K562 (cell line): ENCODE measurements around the gene MARCHF7. TPM values are rescaled to one million over a fixed set of nuclear protein-coding genes. Genes with fewer than 3 reads are reported as not detected.

Experiments used
- ARHGAP35 ChIP-seq: fragments of 450-650 bp; IDR thresholded peaks from 2 replicates; pipeline ENCODE4 v1.6.1; 2018; ENCODE audit not compliant: partially characterized antibody
- E4F1 ChIP-seq: fragments of 250-450 bp; sonication (Bioruptor Pico); IDR thresholded peaks from 2 replicates; pipeline ENCODE4 v1.5.0; 2021; ENCODE audit warnings: mild to moderate bottlenecking, borderline replicate concordance
- ELF2 ChIP-seq: fragments of 250-450 bp; sonication (Bioruptor Pico); IDR thresholded peaks from 2 replicates; pipeline ENCODE4 v1.5.0; 2021; ENCODE audit warnings: mild to moderate bottlenecking
- FOXK2 ChIP-seq, 2 experiments: fragments of 450-650 bp; IDR thresholded peaks in 1 of 2; conservative IDR thresholded peaks in 1 of 2; 2 replicates each; pipeline ENCODE4 v1.6.1; 2016; ENCODE audit warnings: low read depth in 2 of 2, mild to moderate bottlenecking in 1 of 2
- KHSRP ChIP-seq: fragments of 450-650 bp; IDR thresholded peaks from 2 replicates; pipeline ENCODE4 v1.6.1; 2017
- MAFF ChIP-seq: IDR thresholded peaks from 2 replicates; pipeline ENCODE4 v1.6.1; 2012; ENCODE audit warnings: low read length, improper control_type of control experiment
- NBN ChIP-seq: fragments of 450-650 bp; IDR thresholded peaks from 2 replicates; pipeline ENCODE4 v1.6.1; 2016; ENCODE audit warnings: low read depth, mild to moderate bottlenecking
- POLR2H ChIP-seq: IDR thresholded peaks from 2 replicates; pipeline ENCODE4 v1.6.1; 2016; ENCODE audit warnings: missing genetic modification characterization, low read depth, mild to moderate bottlenecking, control low read depth, missing compliant biosample characterization, moderate library complexity
- RBM34 ChIP-seq: fragments of 200-400 bp; formaldehyde crosslinking; IDR thresholded peaks from 2 replicates; pipeline ENCODE4 v1.6.1; 2018; ENCODE audit warnings: low read length, borderline replicate concordance; ENCODE audit not compliant: insufficient read depth
- RFX1 ChIP-seq: fragments of 450-650 bp; IDR thresholded peaks from 2 replicates; pipeline ENCODE4 v1.6.1; 2016; ENCODE audit warnings: mild to moderate bottlenecking, moderate library complexity
- ZC3H11A ChIP-seq: IDR thresholded peaks from 2 replicates; pipeline ENCODE4 v1.6.1; 2012; ENCODE audit warnings: low read depth, low read length, improper control_type of control experiment
- ZNF274 ChIP-seq: IDR thresholded peaks from 2 replicates; pipeline ENCODE4 v1.6.1; 2011; ENCODE audit warnings: low read depth, mild to moderate bottlenecking, low read length, moderate library complexity, borderline replicate concordance
- ZNF644 ChIP-seq: fragments of 200-800 bp; sonication (Bioruptor generic); IDR thresholded peaks from 2 replicates; pipeline ENCODE4 v1.6.1; 2016; ENCODE audit warnings: low read depth, missing genetic modification characterization, missing compliant biosample characterization
- ZNF696 ChIP-seq: fragments of 250-450 bp; sonication (Bioruptor Pico); conservative IDR thresholded peaks from 2 replicates; pipeline ENCODE4 v1.4.0; 2020; ENCODE audit warnings: mild to moderate bottlenecking, moderate library complexity
- polyA plus RNA-seq, 8 experiments: library from polyadenylated mRNA; depleted of rRNA in 4 of 8; stranded (reverse) in 5 of 8; unstranded in 3 of 8; fragments of >200 nt; fragmentation: Nextera tagmentation in 2 of 8; fragmentation: Illumina TruSeq in 1 of 8; extraction: Ambion mirVana in 2 of 8; extraction: Trizol in 1 of 8; gene quantifications; 2 replicates each; pipeline versions ENCODE4 v1.2.1 to v1.2.3, GENCODE V29; 2011 to 2014; ENCODE audit warnings: inconsistent platforms in 1 of 8, missing spikeins in 1 of 8
- total RNA-seq, 7 experiments: library from RNA; depleted of rRNA in 6 of 7; stranded (reverse); fragments of >200 nt in 6 of 7; fragmentation: Illumina TruSeq in 2 of 7; extraction: Trizol in 2 of 7; gene quantifications; 2 replicates each; pipeline versions ENCODE4 v1.2.1 to v1.2.3, GENCODE V29; 2011 to 2021; ENCODE audit warnings: low replicate concordance in 1 of 7
- TF ChIP-seq, protein P1 (sequence below): fragments of 450-650 bp; IDR thresholded peaks from 2 replicates; pipeline ENCODE4 v1.6.1; 2016; ENCODE audit warnings: low read depth
- TF ChIP-seq, protein P2 (sequence below): fragments of 250-450 bp; sonication (Bioruptor Pico); IDR thresholded peaks from 2 replicates; pipeline ENCODE4 v1.8.0; 2022; ENCODE audit warnings: moderate library complexity, mild to moderate bottlenecking, inconsistent platforms

MARCHF7 gene
- total and polyA plus RNA-seq, 9 of the 15 experiments (the other 6 are each of a cell fraction or from before 2014, with no cell fraction given), result 58.2 to 137 (median 86.7) TPM

GRCh38 chr2:159712143-159712928 is at the start of gene MARCHF7 (continued):
- TF ChIP-seq ELF2 (CRISPR knock-in tag) (no peak), ARHGAP35 (peak; percentile 98), RBM34 (no peak), E4F1 (CRISPR knock-in tag) (no peak; the same call in 1 of the 2 replicates), FOXK2 (conservative IDR thresholded peaks at IDR 0.05 in 1 of 2, IDR thresholded peaks at IDR 0.05 in 1 of 2; ENCODE audit: low read depth in 2 of 2) (no peak; a peak in 1 of 4 replicates), ZNF644 (tag) (0 out of 2 replicates have a peak, but pooled peaks have one; percentile 32), RFX1 (no peak), MAFF (peak; percentile 82; the same call in 1 of the 2 replicates), POLR2H (tag) (peak; percentile 92), ZNF274 (no peak; the same call in 1 of the 2 replicates), ZC3H11A (no peak), ZNF696 (CRISPR knock-in tag) (no peak), KHSRP (no peak), NBN (peak; percentile 94)
- TF ChIP-seq, protein P1, sequence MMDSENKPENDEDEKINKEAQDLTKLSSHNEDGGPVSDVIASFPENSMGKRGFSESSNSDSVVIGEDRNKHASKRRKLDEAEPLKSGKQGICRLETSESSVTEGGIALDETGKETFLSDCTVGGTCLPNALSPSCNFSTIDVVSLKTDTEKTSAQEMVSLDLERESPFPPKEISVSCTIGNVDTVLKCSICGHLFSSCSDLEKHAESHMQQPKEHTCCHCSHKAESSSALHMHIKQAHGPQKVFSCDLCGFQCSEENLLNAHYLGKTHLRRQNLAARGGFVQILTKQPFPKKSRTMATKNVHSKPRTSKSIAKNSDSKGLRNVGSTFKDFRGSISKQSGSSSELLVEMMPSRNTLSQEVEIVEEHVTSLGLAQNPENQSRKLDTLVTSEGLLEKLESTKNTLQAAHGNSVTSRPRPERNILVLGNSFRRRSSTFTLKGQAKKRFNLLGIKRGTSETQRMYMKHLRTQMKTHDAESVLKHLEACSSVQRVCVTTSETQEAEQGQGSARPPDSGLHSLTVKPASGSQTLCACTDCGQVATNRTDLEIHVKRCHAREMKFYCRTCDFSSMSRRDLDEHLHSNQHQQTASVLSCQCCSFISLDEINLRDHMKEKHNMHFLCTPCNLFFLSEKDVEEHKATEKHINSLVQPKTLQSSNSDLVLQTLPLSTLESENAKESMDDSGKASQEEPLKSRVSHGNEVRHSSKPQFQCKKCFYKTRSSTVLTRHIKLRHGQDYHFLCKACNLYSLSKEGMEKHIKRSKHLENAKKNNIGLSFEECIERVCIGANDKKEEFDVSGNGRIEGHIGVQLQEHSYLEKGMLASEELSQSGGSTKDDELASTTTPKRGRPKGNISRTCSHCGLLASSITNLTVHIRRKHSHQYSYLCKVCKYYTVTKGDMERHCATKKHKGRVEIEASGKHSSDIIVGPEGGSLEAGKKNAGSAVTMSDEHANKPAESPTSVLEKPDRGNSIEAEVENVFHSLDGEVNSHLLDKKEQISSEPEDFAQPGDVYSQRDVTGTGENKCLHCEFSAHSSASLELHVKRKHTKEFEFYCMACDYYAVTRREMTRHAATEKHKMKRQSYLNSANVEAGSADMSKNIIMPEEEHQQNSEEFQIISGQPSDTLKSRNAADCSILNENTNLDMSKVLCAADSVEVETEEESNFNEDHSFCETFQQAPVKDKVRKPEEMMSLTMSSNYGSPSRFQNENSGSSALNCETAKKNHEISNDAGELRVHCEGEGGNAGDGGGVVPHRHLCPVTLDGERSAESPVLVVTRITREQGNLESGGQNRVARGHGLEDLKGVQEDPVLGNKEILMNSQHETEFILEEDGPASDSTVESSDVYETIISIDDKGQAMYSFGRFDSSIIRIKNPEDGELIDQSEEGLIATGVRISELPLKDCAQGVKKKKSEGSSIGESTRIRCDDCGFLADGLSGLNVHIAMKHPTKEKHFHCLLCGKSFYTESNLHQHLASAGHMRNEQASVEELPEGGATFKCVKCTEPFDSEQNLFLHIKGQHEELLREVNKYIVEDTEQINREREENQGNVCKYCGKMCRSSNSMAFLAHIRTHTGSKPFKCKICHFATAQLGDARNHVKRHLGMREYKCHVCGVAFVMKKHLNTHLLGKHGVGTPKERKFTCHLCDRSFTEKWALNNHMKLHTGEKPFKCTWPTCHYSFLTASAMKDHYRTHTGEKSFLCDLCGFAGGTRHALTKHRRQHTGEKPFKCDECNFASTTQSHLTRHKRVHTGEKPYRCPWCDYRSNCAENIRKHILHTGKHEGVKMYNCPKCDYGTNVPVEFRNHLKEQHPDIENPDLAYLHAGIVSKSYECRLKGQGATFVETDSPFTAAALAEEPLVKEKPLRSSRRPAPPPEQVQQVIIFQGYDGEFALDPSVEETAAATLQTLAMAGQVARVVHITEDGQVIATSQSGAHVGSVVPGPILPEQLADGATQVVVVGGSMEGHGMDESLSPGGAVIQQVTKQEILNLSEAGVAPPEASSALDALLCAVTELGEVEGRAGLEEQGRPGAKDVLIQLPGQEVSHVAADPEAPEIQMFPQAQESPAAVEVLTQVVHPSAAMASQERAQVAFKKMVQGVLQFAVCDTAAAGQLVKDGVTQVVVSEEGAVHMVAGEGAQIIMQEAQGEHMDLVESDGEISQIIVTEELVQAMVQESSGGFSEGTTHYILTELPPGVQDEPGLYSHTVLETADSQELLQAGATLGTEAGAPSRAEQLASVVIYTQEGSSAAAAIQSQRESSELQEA, result no peak
- TF ChIP-seq, protein P2, sequence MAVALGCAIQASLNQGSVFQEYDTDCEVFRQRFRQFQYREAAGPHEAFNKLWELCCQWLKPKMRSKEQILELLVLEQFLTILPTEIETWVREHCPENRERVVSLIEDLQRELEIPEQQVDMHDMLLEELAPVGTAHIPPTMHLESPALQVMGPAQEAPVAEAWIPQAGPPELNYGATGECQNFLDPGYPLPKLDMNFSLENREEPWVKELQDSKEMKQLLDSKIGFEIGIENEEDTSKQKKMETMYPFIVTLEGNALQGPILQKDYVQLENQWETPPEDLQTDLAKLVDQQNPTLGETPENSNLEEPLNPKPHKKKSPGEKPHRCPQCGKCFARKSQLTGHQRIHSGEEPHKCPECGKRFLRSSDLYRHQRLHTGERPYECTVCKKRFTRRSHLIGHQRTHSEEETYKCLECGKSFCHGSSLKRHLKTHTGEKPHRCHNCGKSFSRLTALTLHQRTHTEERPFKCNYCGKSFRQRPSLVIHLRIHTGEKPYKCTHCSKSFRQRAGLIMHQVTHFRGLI (CRISPR knock-in tag), result no peak
